Activated T-helper 1 cell treated with anti-CD3 and anti-CD28 coated beads, Interleukin-12 subunit alpha, Interleukin-12 subunit beta, Interleukin-2, Interleukin-4 antibody, amounts not matched to agents 30 ng/mL and 10 ng/mL and 1 ng/mL, durations not matched to agents 14 hours and 24 hours and 36 hours (primary cell): ENCODE data around the gene AP1AR. TPM values are rescaled to one million over a fixed set of nuclear protein-coding genes. Genes with fewer than 3 reads are reported as not detected.

Source experiments
- DNase-seq: peaks from one replicate; pipeline ENCODE4 v3.0.0; 2021; ENCODE audit warnings: low spot score
- H3K27ac Mint-ChIP-seq: one replicate; pipeline ENCODE4 v1.8.0; 2021; ENCODE audit warnings: mild to moderate bottlenecking, mixed read lengths
- H3K27me3 Mint-ChIP-seq: one replicate; pipeline ENCODE4 v1.8.0; 2022; ENCODE audit warnings: mild to moderate bottlenecking, moderate library complexity, mixed read lengths; ENCODE audit not compliant: insufficient read depth
- H3K36me3 Mint-ChIP-seq: one replicate; pipeline ENCODE4 v1.8.0; 2021; ENCODE audit warnings: low read depth, mixed read lengths
- H3K4me1 Mint-ChIP-seq: one replicate; pipeline ENCODE4 v1.8.0; 2021; ENCODE audit warnings: low read depth, mixed read lengths
- H3K4me3 Mint-ChIP-seq: one replicate; pipeline ENCODE4 v1.8.0; 2021; ENCODE audit warnings: mild to moderate bottlenecking, moderate library complexity, mixed read lengths
- H3K9me3 Mint-ChIP-seq: one replicate; pipeline ENCODE4 v1.8.0; 2021; ENCODE audit warnings: mixed read lengths
- intact Hi-C: fragments of 100-400 bp; cut with micrococcal nuclease; formaldehyde crosslinking; loops from one replicate; pipeline ENCODE4 v1.15.1; 2024
- total RNA-seq: library from RNA; stranded (reverse); gene quantifications from 2 replicates; pipeline ENCODE4 v1.2.3, GENCODE V29; 2022

AP1AR gene
- 25.1 and 26.6 TPM in 2 replicates for total RNA-seq

DNA sequence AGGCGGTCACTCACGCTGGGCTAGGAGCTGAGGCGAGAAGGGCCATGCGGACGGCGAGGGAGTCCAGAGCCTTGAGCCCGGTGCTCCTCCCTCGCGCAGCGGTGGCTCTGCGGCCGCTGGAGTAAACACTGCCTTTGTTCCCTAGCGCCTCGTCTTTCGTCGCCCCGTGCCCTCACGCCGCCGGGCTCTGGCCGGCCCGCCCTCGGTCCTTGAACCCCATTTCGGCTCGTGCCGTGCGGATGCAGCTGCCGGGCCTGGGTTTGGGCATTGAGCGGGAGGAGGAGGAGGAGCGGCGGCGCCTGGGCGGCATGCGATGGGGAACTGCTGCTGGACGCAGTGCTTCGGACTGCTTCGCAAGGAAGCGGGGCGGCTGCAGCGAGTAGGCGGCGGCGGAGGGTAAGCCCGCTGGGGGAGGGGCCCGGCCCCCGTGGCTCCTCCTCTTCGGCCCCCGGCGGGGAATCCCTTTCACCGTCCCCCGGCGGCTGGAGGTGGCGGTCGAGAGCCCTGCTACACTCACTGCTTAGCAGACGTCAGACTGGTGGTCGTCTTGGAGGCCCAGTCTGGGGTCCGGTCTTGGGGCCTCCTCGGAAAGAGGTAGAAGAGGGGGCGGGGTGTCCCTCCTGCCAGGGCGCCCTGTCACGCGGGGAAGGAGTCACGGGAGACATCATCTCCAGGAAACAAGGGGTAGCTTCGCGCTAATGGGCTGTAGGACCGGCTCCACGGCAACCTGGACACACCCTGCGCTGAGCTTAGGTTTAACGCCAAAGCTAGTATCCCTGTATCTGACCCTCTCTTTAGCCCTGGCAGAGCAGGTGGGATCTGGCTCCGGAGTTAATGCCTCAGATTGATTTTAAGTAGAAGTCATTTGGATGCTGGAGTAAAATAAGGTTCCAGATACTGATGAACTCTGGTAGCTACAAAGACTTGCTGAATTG is at the start of gene AP1AR:
Gene AP1AR (plus strand): TSS at position 9 of the 935 bp plus-strand sequence. CDS start 305 bp downstream, at position 314.
- peak; percentile 80 for DNase-seq
- Mint-ChIP-seq H3K27ac (peak within 1 kb of the TSS; percentile 98), H3K4me1 (peaks cover 34% of the 10 kb centered on the region), H3K27me3 (peaks cover 16% of the 10 kb centered on the region), H3K36me3 (peaks cover 2% of the 10 kb centered on the region), H3K9me3 (no peaks in the 10 kb centered on the region), H3K4me3 (peak within 1 kb of the TSS; percentile 91)
- intact Hi-C loops = loop anchor here (1.0 to 5.0 kb wide), 9 partner anchors 33 to 405 kb away; partner anchors contain the start of genes LARP7, NEUROG2 and TIFA

GRCh38 chr4:112182604-112183003 is 49.0 kb upstream of the AP1AR start:
- no peak for DNase-seq
- no peak overlapping the region for H3K4me3 Mint-ChIP-seq
- no peak overlapping the region for H3K27ac Mint-ChIP-seq
- no peaks in the 10 kb centered on the region for H3K9me3 Mint-ChIP-seq
- H3K4me1 Mint-ChIP-seq = peaks cover 43% of the 10 kb centered on the region
- intact Hi-C loops = loop anchor here (5.0 kb wide), 1 partner anchor 50 kb away; the partner anchor contains the start of gene AP1AR
- peaks cover 13% of the 10 kb centered on the region for H3K36me3 Mint-ChIP-seq
- H3K27me3 Mint-ChIP-seq = no peaks in the 10 kb centered on the region

- no peak for DNase-seq
- H3K36me3 Mint-ChIP-seq = peaks cover 18% of the 10 kb centered on the region
- peak overlapping the region; percentile 53 for H3K27ac Mint-ChIP-seq
- peaks cover 42% of the 10 kb centered on the region for H3K4me1 Mint-ChIP-seq
- peak overlapping the region; percentile 21 for H3K4me3 Mint-ChIP-seq
- intact Hi-C loops = loop anchor here (5.0 kb wide), 1 partner anchor 49 kb away; the partner anchor contains the start of gene AP1AR
- no peaks in the 10 kb centered on the region for H3K9me3 Mint-ChIP-seq
- no peaks in the 10 kb centered on the region for H3K27me3 Mint-ChIP-seq
These were observed 48.3 kb upstream of the AP1AR start for GRCh38 chr4:112183252-112183651.

GRCh38 chr4:112184438-112184837 is 47.1 kb upstream of the AP1AR start:
- Mint-ChIP-seq H3K27me3 (no peaks in the 10 kb centered on the region), H3K27ac (no peak overlapping the region), H3K9me3 (no peaks in the 10 kb centered on the region), H3K4me1 (peaks cover 37% of the 10 kb centered on the region), H3K36me3 (peaks cover 14% of the 10 kb centered on the region), H3K4me3 (no peak overlapping the region)
- no peak for DNase-seq
- intact Hi-C loops = loop anchor here (1.0 to 5.0 kb wide), 3 partner anchors 15 to 66 kb away; partner anchors contain the start of gene AP1AR

- Mint-ChIP-seq H3K27me3 (no peaks in the 10 kb centered on the region), H3K4me1 (peaks cover 42% of the 10 kb centered on the region), H3K4me3 (no peak overlapping the region), H3K9me3 (no peaks in the 10 kb centered on the region), H3K36me3 (peaks cover 18% of the 10 kb centered on the region), H3K27ac (no peak overlapping the region)
- intact Hi-C loops = loop anchor here (2.0 kb wide), 1 partner anchor 67 kb away; no protein-coding TSS in a partner anchor
- no peak for DNase-seq
These were observed 46.3 kb upstream of the AP1AR start for GRCh38 chr4:112185334-112185733.

DNA sequence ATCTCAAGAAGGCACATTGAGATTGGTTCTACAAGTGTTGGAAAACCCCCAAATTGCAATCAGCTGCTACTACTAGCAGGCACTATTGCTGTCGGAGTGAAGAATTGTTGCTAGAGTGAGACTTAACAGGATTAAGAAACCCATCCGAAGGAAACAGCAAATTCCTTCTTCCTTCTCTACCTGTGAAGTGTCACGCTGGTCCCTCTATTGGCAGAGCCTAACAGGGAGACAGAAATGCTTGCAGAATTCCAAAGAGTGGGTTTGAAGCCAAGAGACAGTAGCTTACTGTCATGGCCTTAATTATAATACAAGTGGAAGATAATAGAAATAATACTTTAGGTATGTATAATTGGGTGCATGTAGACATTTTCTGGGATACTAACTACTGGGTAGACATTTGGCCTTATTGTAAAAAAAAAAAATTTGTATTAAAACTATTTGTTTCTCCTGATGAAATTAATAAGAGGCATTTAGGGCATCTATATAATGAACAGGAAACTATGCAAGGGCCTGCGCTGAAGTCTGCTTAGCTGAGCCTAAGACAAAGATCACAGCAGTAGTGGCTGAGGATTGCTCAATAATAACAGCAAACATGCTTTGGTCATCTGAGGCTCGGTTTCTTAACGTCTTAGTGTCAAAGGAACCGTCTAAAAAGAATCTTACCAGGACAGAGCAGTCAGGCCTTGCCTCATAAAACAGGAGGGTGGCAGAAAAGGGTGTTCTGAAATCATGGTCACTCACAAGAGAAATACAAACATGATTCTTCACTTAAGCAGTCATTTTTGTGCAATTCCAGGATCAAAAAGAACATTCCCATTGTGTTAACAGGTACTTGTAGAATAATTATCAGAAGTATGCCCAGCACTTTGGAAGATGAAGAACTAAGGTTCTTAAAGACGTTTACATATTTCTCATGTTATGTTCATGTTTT is 45.6 kb upstream of the AP1AR start:
- no peaks in the 10 kb centered on the region for H3K9me3 Mint-ChIP-seq
- intact Hi-C loops = loop anchor here (2.0 kb wide), 1 partner anchor 67 kb away; no protein-coding TSS in a partner anchor

GRCh38 chr4:112189754-112190153 is 41.8 kb upstream of the AP1AR start:
- intact Hi-C loops = no loop called here
- Mint-ChIP-seq H3K36me3 (peaks cover 17% of the 10 kb centered on the region), H3K27me3 (no peaks in the 10 kb centered on the region), H3K4me1 (peaks cover 11% of the 10 kb centered on the region), H3K4me3 (no peak overlapping the region), H3K9me3 (no peaks in the 10 kb centered on the region), H3K27ac (no peak overlapping the region)
- DNase-seq = no peak

More for the DNA sequence above, 45.6 kb upstream of the AP1AR start:
- Mint-ChIP-seq H3K4me1 (peaks cover 40% of the 10 kb centered on the region), H3K27me3 (no peaks in the 10 kb centered on the region), H3K27ac (no peak overlapping the region), H3K4me3 (no peak overlapping the region), H3K36me3 (peaks cover 20% of the 10 kb centered on the region)
- DNase-seq = no peak

GRCh38 chr4:112190684-112191083 is 40.9 kb upstream of the AP1AR start:
- intact Hi-C loops = no loop called here
- H3K4me3 Mint-ChIP-seq = no peak overlapping the region
- H3K4me1 Mint-ChIP-seq = peaks cover 6% of the 10 kb centered on the region
- H3K27me3 Mint-ChIP-seq = no peaks in the 10 kb centered on the region
- no peak overlapping the region for H3K27ac Mint-ChIP-seq
- H3K36me3 Mint-ChIP-seq = peaks cover 20% of the 10 kb centered on the region
- H3K9me3 Mint-ChIP-seq = no peaks in the 10 kb centered on the region
- DNase-seq = no peak

GRCh38 chr4:112196461-112196860 is 35.1 kb upstream of the AP1AR start:
- no peak for DNase-seq
- Mint-ChIP-seq H3K9me3 (no peaks in the 10 kb centered on the region), H3K4me1 (peaks cover 19% of the 10 kb centered on the region), H3K36me3 (peaks cover 5% of the 10 kb centered on the region), H3K27ac (no peak overlapping the region), H3K27me3 (peaks cover 2% of the 10 kb centered on the region), H3K4me3 (no peak overlapping the region)
- intact Hi-C loops = no loop called here

- H3K27me3 Mint-ChIP-seq = peaks cover 2% of the 10 kb centered on the region
- H3K4me3 Mint-ChIP-seq = no peak overlapping the region
- peak overlapping the region; percentile 11 for H3K27ac Mint-ChIP-seq
- no peak for DNase-seq
- intact Hi-C loops = loop anchor here (1.0 kb wide), 7 partner anchors 15 to 89 kb away; partner anchors contain the start of gene AP1AR
- peaks cover 19% of the 10 kb centered on the region for H3K4me1 Mint-ChIP-seq
- peaks cover 4% of the 10 kb centered on the region for H3K36me3 Mint-ChIP-seq
- H3K9me3 Mint-ChIP-seq = no peaks in the 10 kb centered on the region
These were observed 32.5 kb upstream of the AP1AR start for GRCh38 chr4:112199041-112199440.

- no peaks in the 10 kb centered on the region for H3K27me3 Mint-ChIP-seq
- intact Hi-C loops = no loop called here
- H3K4me3 Mint-ChIP-seq = no peak overlapping the region
These were observed 29.6 kb upstream of the AP1AR start for GRCh38 chr4:112201915-112202505.

GRCh38 chr4:112203593-112203992 is 28.0 kb upstream of the AP1AR start:
- H3K4me1 Mint-ChIP-seq = peaks cover 19% of the 10 kb centered on the region
- DNase-seq = no peak
- H3K9me3 Mint-ChIP-seq = no peaks in the 10 kb centered on the region
- no peak overlapping the region for H3K4me3 Mint-ChIP-seq
- no peaks in the 10 kb centered on the region for H3K36me3 Mint-ChIP-seq
- intact Hi-C loops = no loop called here
- no peaks in the 10 kb centered on the region for H3K27me3 Mint-ChIP-seq
- H3K27ac Mint-ChIP-seq = no peak overlapping the region

More at GRCh38 chr4:112201915-112202505, 29.6 kb upstream of the AP1AR start:
- no peak for DNase-seq
- H3K36me3 Mint-ChIP-seq = no peaks in the 10 kb centered on the region
- peaks cover 19% of the 10 kb centered on the region for H3K4me1 Mint-ChIP-seq
- H3K27ac Mint-ChIP-seq = no peak overlapping the region
- no peaks in the 10 kb centered on the region for H3K9me3 Mint-ChIP-seq
